C1 segment of cervical spinal cord (tissue), 14 donors: ENCODE results near the gene CDC5L.
"Not testable (repeated sequence)": the region's sequence is repeated elsewhere in the genome, so short reads cannot be mapped to it uniquely, and the experiment has no call there.

Source experiments
- DNase-seq, 14 donors: peaks; one replicate each; lab custom pipeline; 2025; lab: John Stamatoyannopoulos, UW

CDC5L gene

GRCh38 chr6:44387346-44388134, at the start of gene CDC5L:
TSS of gene CDC5L (plus strand) at chr6:44387706. CDS start at chr6:44387824, 118 bp downstream.
- DNase-seq, result peak; percentile 67 to 98 (median 90)

- DNase-seq, result peak in 10 of 14 donors; percentile 5 to 63 (median 26)
Observed at GRCh38 chr6:44338228-44339122, 49.0 kb upstream of the CDC5L start.

GRCh38 chr6:44339301-44339700, 48.2 kb upstream of the CDC5L start:
- DNase-seq, result no peak

- DNase-seq, result no peak
Observed at GRCh38 chr6:44339763-44340625, 47.5 kb upstream of the CDC5L start.

GRCh38 chr6:44341095-44341890, 46.2 kb upstream of the CDC5L start:
- DNase-seq, result no peak

GRCh38 chr6:44342052-44342451, 45.5 kb upstream of the CDC5L start:
- no peak for DNase-seq

- peak in 2 of 14 donors; percentile 2 to 27 for DNase-seq
Observed at GRCh38 chr6:44342489-44342888, 45.0 kb upstream of the CDC5L start, which contains the start of gene SPATS1. TSS of gene SPATS1 (plus strand) at chr6:44342650. CDS start at chr6:44343096, 446 bp downstream.

- not testable (repeated sequence) for DNase-seq
Observed at GRCh38 chr6:44346818-44347217, 40.7 kb upstream of the CDC5L start.

- DNase-seq, result no peak
Observed at GRCh38 chr6:44349904-44350649, 37.4 kb upstream of the CDC5L start.

- DNase-seq, result not testable (repeated sequence)
Observed at GRCh38 chr6:44350650-44350994, 36.9 kb upstream of the CDC5L start.

GRCh38 chr6:44352259-44352658, 35.2 kb upstream of the CDC5L start:
- no peak for DNase-seq

GRCh38 chr6:44353336-44353735, 34.2 kb upstream of the CDC5L start:
- no peak for DNase-seq

- DNase-seq, result no peak
Observed at GRCh38 chr6:44355640-44356039, 31.9 kb upstream of the CDC5L start.

- DNase-seq, result no peak
Observed at GRCh38 chr6:44356487-44356886, 31.0 kb upstream of the CDC5L start.

GRCh38 chr6:44359973-44360372, 27.5 kb upstream of the CDC5L start:
- no peak for DNase-seq

- no peak for DNase-seq
Observed at GRCh38 chr6:44361947-44362346, 25.6 kb upstream of the CDC5L start.

GRCh38 chr6:44363377-44363926, 24.1 kb upstream of the CDC5L start:
- DNase-seq, result no peak

- DNase-seq, result no peak
Observed at GRCh38 chr6:44366781-44367180, 20.7 kb upstream of the CDC5L start.

- DNase-seq, result no peak
Observed at GRCh38 chr6:44367681-44368080, 19.8 kb upstream of the CDC5L start.

- DNase-seq, result no peak
Observed at GRCh38 chr6:44373051-44373450, 14.5 kb upstream of the CDC5L start.
